Measurements from ENCODE around the gene JAG1. TPM values are rescaled to one million over a fixed set of nuclear protein-coding genes. Genes with fewer than 3 reads are reported as not detected.
A peak's percentile ranks its signal among the peaks of the same experiment; 100 is the strongest.

JAG1 gene
- total RNA-seq, 1 experiment from 2014 or later: 176 TPM

- H3K4me3 ChIP-seq (ENCODE audit: low read length): no peak overlapping the region
- ATAC-seq (no peak), DNase-seq (no peak)
- no peaks in the 10 kb centered on the region for H3K9me2 ChIP-seq (replicated peaks; ENCODE audit: low read length)
- CTCF ChIA-PET: no interaction called here
- H4K20me1 ChIP-seq (ENCODE audit: low read length): no peaks in the 10 kb centered on the region
- H3F3A ChIP-seq (ENCODE audit: low read length, unreplicated experiment): no peaks in the 10 kb centered on the region
- TF ChIP-seq, protein P1, sequence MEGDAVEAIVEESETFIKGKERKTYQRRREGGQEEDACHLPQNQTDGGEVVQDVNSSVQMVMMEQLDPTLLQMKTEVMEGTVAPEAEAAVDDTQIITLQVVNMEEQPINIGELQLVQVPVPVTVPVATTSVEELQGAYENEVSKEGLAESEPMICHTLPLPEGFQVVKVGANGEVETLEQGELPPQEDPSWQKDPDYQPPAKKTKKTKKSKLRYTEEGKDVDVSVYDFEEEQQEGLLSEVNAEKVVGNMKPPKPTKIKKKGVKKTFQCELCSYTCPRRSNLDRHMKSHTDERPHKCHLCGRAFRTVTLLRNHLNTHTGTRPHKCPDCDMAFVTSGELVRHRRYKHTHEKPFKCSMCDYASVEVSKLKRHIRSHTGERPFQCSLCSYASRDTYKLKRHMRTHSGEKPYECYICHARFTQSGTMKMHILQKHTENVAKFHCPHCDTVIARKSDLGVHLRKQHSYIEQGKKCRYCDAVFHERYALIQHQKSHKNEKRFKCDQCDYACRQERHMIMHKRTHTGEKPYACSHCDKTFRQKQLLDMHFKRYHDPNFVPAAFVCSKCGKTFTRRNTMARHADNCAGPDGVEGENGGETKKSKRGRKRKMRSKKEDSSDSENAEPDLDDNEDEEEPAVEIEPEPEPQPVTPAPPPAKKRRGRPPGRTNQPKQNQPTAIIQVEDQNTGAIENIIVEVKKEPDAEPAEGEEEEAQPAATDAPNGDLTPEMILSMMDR (conservative IDR thresholded peaks at IDR 0.05; ENCODE audit: low read depth, low read length): peak; percentile 30; the same call in 1 of the 2 replicates
- no peak for TF ChIP-seq EZH2phosphoT487 (IDR thresholded peaks at IDR 0.05; ENCODE audit: borderline replicate concordance, low read length)
- intact Hi-C loops (cut with micrococcal nuclease): no loop called here
- no peak overlapping the region for H3K27ac ChIP-seq (ENCODE audit: low read length)
- no peaks in the 10 kb centered on the region for H3K36me3 ChIP-seq (ENCODE audit: low read depth, low read length)
- no TSS peak for BruUV-seq (replicated peaks)
- H3K9me3 ChIP-seq (ENCODE audit: low read length): no peaks in the 10 kb centered on the region
- no peak overlapping the region for H2AFZ ChIP-seq (ENCODE audit: low read length)
- H3K4me1 ChIP-seq (ENCODE audit: insufficient read depth, low read length): peaks cover 12% of the 10 kb centered on the region
- no peak overlapping the region for H3K4me2 ChIP-seq (ENCODE audit: low read length)
- no peak overlapping the region for H3K9ac ChIP-seq (ENCODE audit: low read length)
- no peaks in the 10 kb centered on the region for H3K27me3 ChIP-seq (ENCODE audit: low read length)
- no peaks in the 10 kb centered on the region for H3K79me2 ChIP-seq (ENCODE audit: low read length)
- POLR2A ChIA-PET (ENCODE audit: unreplicated experiment): interaction anchor here (0.6 to 0.8 kb wide), 2 partner anchors 16 to 32 kb away, joined by 4 to 5 read pairs; no protein-coding TSS in a partner anchor
These were observed 27.8 kb upstream of the JAG1 start for GRCh38 chr20:10701607-10702006.

DNA sequence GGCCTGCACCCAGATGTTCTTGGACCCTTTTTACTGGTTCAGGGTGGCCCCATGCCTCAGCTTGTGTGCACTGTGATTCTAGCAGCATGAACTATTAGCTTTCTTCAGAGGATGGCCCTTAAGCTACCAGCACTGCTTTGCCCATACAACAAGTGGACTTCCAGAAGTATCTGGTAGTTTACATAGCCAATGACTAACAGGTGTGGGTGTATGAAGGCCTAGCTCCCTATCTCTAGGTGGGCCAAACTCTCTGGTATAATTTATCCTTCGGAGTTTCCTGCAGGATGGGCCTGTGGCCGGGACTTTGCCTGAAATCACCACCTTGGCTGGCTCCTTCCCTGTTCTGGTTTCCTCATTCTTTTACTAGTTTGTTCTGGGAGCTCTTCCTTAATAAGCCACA is 26.1 kb upstream of the JAG1 start:
- no peak for TF ChIP-seq EZH2 (IDR thresholded peaks at IDR 0.05; ENCODE audit: low read length, unreplicated experiment)
- no peak for TF ChIP-seq EZH2phosphoT487 (IDR thresholded peaks at IDR 0.05; ENCODE audit: borderline replicate concordance, low read length)
- TF ChIP-seq, protein P1 (conservative IDR thresholded peaks at IDR 0.05; ENCODE audit: low read depth, low read length): no peak
- Histone ChIP-seq H3F3A (ENCODE audit: low read length, unreplicated experiment) (no peaks in the 10 kb centered on the region), H3K9me3 (ENCODE audit: low read length) (no peaks in the 10 kb centered on the region), H3K4me2 (ENCODE audit: low read length) (no peak overlapping the region), H2AFZ (ENCODE audit: low read length) (no peak overlapping the region), H3K27ac (ENCODE audit: low read length) (no peak overlapping the region), H4K20me1 (ENCODE audit: low read length) (no peaks in the 10 kb centered on the region), H3K36me3 (ENCODE audit: low read depth, low read length) (no peaks in the 10 kb centered on the region), H3K27me3 (ENCODE audit: low read length) (no peaks in the 10 kb centered on the region), H3K9ac (ENCODE audit: low read length) (no peak overlapping the region), H3K4me3 (ENCODE audit: low read length) (no peak overlapping the region), H3K9me2 (replicated peaks; ENCODE audit: low read length) (no peaks in the 10 kb centered on the region), H3K4me1 (ENCODE audit: insufficient read depth, low read length) (no peaks in the 10 kb centered on the region), H3K79me2 (ENCODE audit: low read length) (no peaks in the 10 kb centered on the region)
- intact Hi-C loops (cut with micrococcal nuclease): no loop called here
- DNase-seq (no peak), ATAC-seq (no peak)
- BruUV-seq (replicated peaks): no TSS peak
- ChIA-PET CTCF (no interaction called here), POLR2A (ENCODE audit: unreplicated experiment) (interaction anchor here (0.7 kb wide), 1 partner anchor 29 kb away, joined by 3 read pairs; no protein-coding TSS in a partner anchor)

DNA sequence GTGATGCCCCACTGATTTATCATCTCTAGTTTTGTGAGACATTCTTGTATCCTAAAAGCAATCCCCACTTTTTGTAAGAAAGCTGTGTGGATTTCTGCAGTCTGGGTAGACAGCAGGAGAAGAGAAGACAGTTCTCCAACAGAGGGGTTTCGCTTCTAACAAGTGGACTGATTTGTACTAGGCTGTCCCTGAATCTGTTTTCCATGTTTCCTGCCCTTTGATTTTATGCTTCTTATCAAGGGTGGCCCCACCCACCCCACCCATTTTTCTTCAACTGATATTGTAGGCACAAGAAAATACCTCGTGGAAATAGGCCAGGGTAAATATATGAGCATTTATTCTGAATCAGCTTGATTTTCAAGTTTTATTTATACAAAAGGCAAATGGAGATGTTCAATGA is 25.7 kb upstream of the JAG1 start:
- no peak overlapping the region for H2AFZ ChIP-seq (ENCODE audit: low read length)
- no peak overlapping the region for H3K9ac ChIP-seq (ENCODE audit: low read length)
- no peaks in the 10 kb centered on the region for H3K9me3 ChIP-seq (ENCODE audit: low read length)
- no peak for ATAC-seq
- H3K36me3 ChIP-seq (ENCODE audit: low read depth, low read length): no peaks in the 10 kb centered on the region
- no TSS peak for BruUV-seq (replicated peaks)
- no peaks in the 10 kb centered on the region for H3K79me2 ChIP-seq (ENCODE audit: low read length)
- H4K20me1 ChIP-seq (ENCODE audit: low read length): no peaks in the 10 kb centered on the region
- intact Hi-C loops (cut with micrococcal nuclease): no loop called here
- TF ChIP-seq, protein P1 (conservative IDR thresholded peaks at IDR 0.05; ENCODE audit: low read depth, low read length): no peak
- no peak for TF ChIP-seq EZH2 (IDR thresholded peaks at IDR 0.05; ENCODE audit: low read length, unreplicated experiment)
- no peak for TF ChIP-seq EZH2phosphoT487 (IDR thresholded peaks at IDR 0.05; ENCODE audit: borderline replicate concordance, low read length)
- H3K27ac ChIP-seq (ENCODE audit: low read length): no peak overlapping the region
- no peak overlapping the region for H3K4me2 ChIP-seq (ENCODE audit: low read length)
- H3K27me3 ChIP-seq (ENCODE audit: low read length): no peaks in the 10 kb centered on the region
- no peaks in the 10 kb centered on the region for H3K4me1 ChIP-seq (ENCODE audit: insufficient read depth, low read length)
- CTCF ChIA-PET: no interaction called here
- POLR2A ChIA-PET (ENCODE audit: unreplicated experiment): interaction anchor here (0.7 kb wide), 1 partner anchor 28 kb away, joined by 3 read pairs; no protein-coding TSS in a partner anchor
- H3K4me3 ChIP-seq (ENCODE audit: low read length): no peak overlapping the region
- no peak for DNase-seq
- no peaks in the 10 kb centered on the region for H3K9me2 ChIP-seq (replicated peaks; ENCODE audit: low read length)
- no peaks in the 10 kb centered on the region for H3F3A ChIP-seq (ENCODE audit: low read length, unreplicated experiment)

Data from PC-3 (cell line).